HepG2 (cell line): Measurements from ENCODE around the gene SMIM45.

ENCODE experiments used
- ATAC-seq: fragments of 200-7000 bp; cut with Tn5 transposase; 3 replicates; pipeline ENCODE4 v1.9.1; 2020; ENCODE audit warnings: mild to moderate bottlenecking, moderate library complexity
- BruUV-seq: library from RNA; stranded (reverse); fragments of 400-500 nt; replicated peaks from 2 replicates; lab custom pipeline; 2021; lab: Mats Ljungman, UMichigan
- CTCF ChIA-PET: fragments of 300-600 bp; formaldehyde crosslinking; extraction: SDS; loops from one replicate; lab custom pipeline; 2021; ENCODE audit warnings: low total read pairs, inconsistent platforms, low intra/inter-chr PET ratio; lab: Yijun Ruan, JAX
- POLR2A ChIA-PET: fragments of 350-600 bp; sonication (Branson Sonifier 250); formaldehyde crosslinking; loops from one replicate; lab custom pipeline; 2020; ENCODE audit warnings: antibody characterized with exemption, inconsistent platforms; lab: Yijun Ruan, JAX
- DNase-seq: peaks from one replicate; pipeline ENCODE4 v3.0.0-alpha.2; 2015; ENCODE audit warnings: low spot score
- FAIRE-seq: peaks from 3 replicates; lab custom pipeline; 2011; peaks lifted over from hg19 to GRCh38; lab: Jason Lieb, UNC
- H2AFZ ChIP-seq: one replicate; pipeline ENCODE4 v1.6.1; 2011; ENCODE audit warnings: low read length, inconsistent platforms
- H3K27ac ChIP-seq: fragments of 300-600 bp; 3 replicates; pipeline ENCODE4 v1.8.0; 2011; ENCODE audit warnings: mixed run types, mild to moderate bottlenecking, mixed read lengths, low read length, inconsistent platforms; ENCODE audit not compliant: insufficient read depth; ENCODE audit errors: extremely low read length
- H3K27me3 ChIP-seq, 2 experiments: fragments of 200-600 bp in 1 of 2; 2 replicates in 1 of 2; 3 replicates in 1 of 2; pipeline versions ENCODE4 v1.6.0 to v1.8.0; 2011; ENCODE audit warnings: low read length in 2 of 2, mild to moderate bottlenecking in 2 of 2, moderate library complexity in 2 of 2, inconsistent platforms in 1 of 2; ENCODE audit not compliant: insufficient read depth in 2 of 2, control insufficient read depth in 1 of 2
- H3K36me3 ChIP-seq, 2 experiments: fragments of 200-600 bp in 1 of 2; replicated peaks in 1 of 2; 2 replicates in 1 of 2; 3 replicates in 1 of 2; pipeline versions ENCODE4 v1.5.1 to v1.8.0; 2011; ENCODE audit warnings: low read length in 2 of 2, inconsistent platforms in 1 of 2; ENCODE audit not compliant: insufficient read depth in 2 of 2, control insufficient read depth in 1 of 2
- H3K4me1 ChIP-seq: 2 replicates; pipeline ENCODE4 v1.5.1; 2012; ENCODE audit warnings: low read length, inconsistent platforms; ENCODE audit not compliant: insufficient read depth
- H3K4me2 ChIP-seq: 2 replicates; pipeline ENCODE4 v1.6.0; 2011; ENCODE audit warnings: low read depth, low read length, inconsistent platforms
- H3K4me3 ChIP-seq, 3 experiments: fragments of 200-600 bp in 1 of 3; sonication (generic), shearing (Covaris generic) in 1 of 3; replicated peaks in 1 of 3; 2 replicates each; pipeline ENCODE4 v1.5.1; 2011 to 2016; ENCODE audit warnings: low read length in 3 of 3, inconsistent platforms in 2 of 3, low read depth in 2 of 3, mild to moderate bottlenecking in 2 of 3, control low read depth in 1 of 3, mixed read lengths in 1 of 3; ENCODE audit not compliant: insufficient read depth in 1 of 3
- H3K79me2 ChIP-seq: one replicate; pipeline ENCODE4 v1.6.1; 2011; ENCODE audit warnings: low read length, inconsistent platforms; ENCODE audit not compliant: insufficient read depth
- H3K9ac ChIP-seq: 2 replicates; pipeline ENCODE4 v1.6.0; 2011; ENCODE audit warnings: mild to moderate bottlenecking, low read depth, low read length, inconsistent platforms; ENCODE audit not compliant: insufficient read depth
- H3K9me3 ChIP-seq: 2 replicates; pipeline ENCODE4 v1.5.1; 2012; ENCODE audit warnings: mild to moderate bottlenecking, low read length
- H4K20me1 ChIP-seq: 2 replicates; pipeline ENCODE4 v1.6.0; 2011; ENCODE audit warnings: inconsistent platforms, mild to moderate bottlenecking, low read length, moderate library complexity; ENCODE audit not compliant: insufficient read depth
- ATF5 ChIP-seq: sonication (generic); formaldehyde crosslinking; IDR thresholded peaks from 2 replicates; pipeline ENCODE4 v1.4.0; 2020; ENCODE audit warnings: mild to moderate bottlenecking, low read depth, missing genetic modification reagents
- ATF6 ChIP-seq: sonication (generic); formaldehyde crosslinking; conservative IDR thresholded peaks from 2 replicates; pipeline ENCODE4 v1.4.0; 2020; ENCODE audit warnings: missing genetic modification reagents
- CEBPB ChIP-seq: IDR thresholded peaks from 2 replicates; pipeline ENCODE4 v1.6.1; 2011; ENCODE audit warnings: low read depth, low read length, improper control_type of control experiment, borderline replicate concordance
- MXD3 ChIP-seq: IDR thresholded peaks from 2 replicates; pipeline ENCODE4 v1.6.1; 2016; ENCODE audit warnings: mild to moderate bottlenecking, missing biosample characterization, missing genetic modification reagents
- RFX3 ChIP-seq: IDR thresholded peaks from 2 replicates; pipeline ENCODE4 v1.6.1; 2016; ENCODE audit warnings: missing biosample characterization, missing genetic modification reagents
- ZFP90 ChIP-seq: sonication (generic); formaldehyde crosslinking; IDR thresholded peaks from 2 replicates; pipeline ENCODE4 v1.8.0; 2022; ENCODE audit warnings: missing genetic modification reagents, mild to moderate bottlenecking, inconsistent platforms, borderline replicate concordance
- ZNF367 ChIP-seq: sonication (generic); formaldehyde crosslinking; IDR thresholded peaks from 2 replicates; pipeline ENCODE4 v1.4.0; 2020; ENCODE audit warnings: missing genetic modification reagents, borderline replicate concordance
- ZNF850 ChIP-seq: sonication (generic); formaldehyde crosslinking; conservative IDR thresholded peaks from 2 replicates; pipeline ENCODE4 v1.9.0; 2021; ENCODE audit warnings: mild to moderate bottlenecking, missing genetic modification reagents
- WGBS: methylation state at CpG from one replicate; pipeline ENCODE4 v1.1.6; 2017; ENCODE audit warnings: low lambda C conversion rate; 5-methylcytosine and 5-hydroxymethylcytosine counted together
- in situ Hi-C: cut with HindIII; loops from 2 replicates; pipeline ENCODE4 v1.10.0; 2017; ENCODE audit warnings: low pct_unique_long_range_greater_than_20kb; ENCODE audit not compliant: extremely low pct_ligation_motif_present
- intact Hi-C: fragments of 100-400 bp; cut with micrococcal nuclease; formaldehyde crosslinking; loops from one replicate; pipeline ENCODE4 v1.10.0; 2022; ENCODE audit not compliant: unreplicated experiment

SMIM45 gene

DNA sequence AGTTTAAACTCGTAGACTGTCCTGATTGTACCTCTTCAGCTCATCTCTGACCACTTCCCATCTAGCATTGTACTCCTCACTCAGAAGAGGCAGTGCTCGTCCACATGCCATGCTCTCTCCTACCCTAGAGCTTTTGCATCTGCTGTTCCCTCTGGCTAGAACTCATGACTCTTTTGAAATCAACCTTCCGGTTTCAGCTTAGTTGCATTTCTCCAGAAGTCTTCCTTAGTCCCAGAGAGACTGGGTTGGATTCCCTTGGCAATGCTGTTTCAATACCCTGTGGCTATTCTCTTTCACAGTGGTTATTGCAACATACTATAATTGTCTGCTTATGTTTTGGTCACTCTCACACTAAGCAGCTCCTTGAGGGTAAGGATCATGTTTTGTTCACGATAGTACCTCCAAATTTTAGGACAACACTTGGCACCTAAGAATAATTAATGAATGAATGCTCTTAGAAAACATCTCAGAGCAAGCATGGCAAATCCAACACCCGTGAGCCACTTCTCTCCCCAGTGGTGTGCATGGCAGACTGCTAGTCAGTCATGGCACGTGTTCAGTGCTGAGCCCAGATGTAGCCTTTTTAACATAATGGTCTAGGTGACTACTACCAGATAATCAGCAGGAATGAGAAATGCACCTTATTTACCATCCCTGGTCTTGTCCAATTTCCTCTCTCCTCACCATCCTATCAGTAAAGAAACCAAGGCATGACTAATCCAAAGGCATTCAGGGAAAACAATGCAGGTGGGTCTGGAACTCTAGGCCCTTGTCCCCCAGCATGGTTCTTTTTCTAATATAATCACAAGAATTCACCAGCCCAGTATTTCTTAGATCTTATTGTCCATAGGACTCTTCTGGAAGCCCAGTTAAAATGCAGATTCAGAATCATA is 31.8 kb downstream of the SMIM45 start:
- TF ChIP-seq MXD3 (CRISPR knock-in tag) (no peak), ATF5 (CRISPR knock-in tag) (no peak), ZNF367 (CRISPR knock-in tag) (no peak), ZFP90 (CRISPR knock-in tag) (no peak), CEBPB (peak; percentile 59; the same call in 1 of the 2 replicates), ATF6 (CRISPR knock-in tag) (no peak), ZNF850 (CRISPR knock-in tag) (no peak), RFX3 (CRISPR knock-in tag) (no peak)
- H3K9me3 ChIP-seq: no peaks in the 10 kb centered on the region
- no peak overlapping the region for H3K27ac ChIP-seq
- H2AFZ ChIP-seq: no peak overlapping the region
- in situ Hi-C loops (no loop called here), intact Hi-C loops (no loop called here)
- POLR2A ChIA-PET: no interaction called here
- no peak overlapping the region for H3K9ac ChIP-seq
- H4K20me1 ChIP-seq: no peaks in the 10 kb centered on the region
- no peak overlapping the region for H3K4me2 ChIP-seq
- no peaks in the 10 kb centered on the region for H3K4me1 ChIP-seq
- DNase-seq (no peak), ATAC-seq (no peak), FAIRE-seq (no peak)
- H3K36me3 ChIP-seq: no peaks in the 10 kb centered on the region
- WGBS: 20% methylated on average over 6 of the region's 6 CpGs
- H3K27me3 ChIP-seq: peaks cover 1 to 37% of the 10 kb centered on the region in 2 experiments; a peak in 3 of 5 replicates
- H3K4me3 ChIP-seq: no peak overlapping the region
- no peaks in the 10 kb centered on the region for H3K79me2 ChIP-seq
- no TSS peak for BruUV-seq
- CTCF ChIA-PET: no interaction called here
